Heart right ventricle (tissue), 16 donors: Measurements from ENCODE around the gene C19orf67. TPM values are rescaled to one million over a fixed set of nuclear protein-coding genes. Genes with fewer than 3 reads are reported as not detected.

Experiments
- ATAC-seq, 8 donors: fragments of 200-7000 bp; cut with Tn5 transposase; one replicate each; pipeline ENCODE4 v1.9.1; 2020; ENCODE audit warnings: mild to moderate bottlenecking in 8 of 8, moderate library complexity in 8 of 8, moderate number of reproducible peaks in 1 of 8
- DNase-seq, 2 donors: peaks; one replicate each; pipeline ENCODE4 v3.0.0-alpha.2; 2020
- H3K27ac ChIP-seq, 10 donors: fragments of 200-600 bp; sonication (generic) in 2 of 10; one replicate each; pipeline versions ENCODE4 v1.5.0 to v1.8.0; 2020 to 2022; ENCODE audit warnings: mild to moderate bottlenecking in 3 of 10
- H3K27me3 ChIP-seq, 7 donors: fragments of 200-600 bp; one replicate each; pipeline ENCODE4 v1.8.0; 2021 to 2022; ENCODE audit warnings: mild to moderate bottlenecking in 2 of 7
- H3K36me3 ChIP-seq, 9 donors: fragments of 200-600 bp; sonication (generic) in 1 of 9; one replicate each; pipeline versions ENCODE4 v1.5.0 to v1.8.0; 2020 to 2022; ENCODE audit warnings: mild to moderate bottlenecking in 2 of 9
- H3K4me1 ChIP-seq, 9 donors: fragments of 200-600 bp; sonication (generic) in 1 of 9; one replicate each; pipeline versions ENCODE4 v1.5.0 to v1.8.0; 2020 to 2022; ENCODE audit warnings: mild to moderate bottlenecking in 4 of 9
- H3K4me3 ChIP-seq, 10 donors: fragments of 200-600 bp; sonication (generic) in 2 of 10; one replicate each; pipeline versions ENCODE4 v1.5.0 to v1.8.0; 2020 to 2022; ENCODE audit warnings: mild to moderate bottlenecking in 7 of 10, moderate library complexity in 2 of 10
- H3K9me3 ChIP-seq, 11 donors: fragments of 200-600 bp in 10 of 11; sonication (generic) in 2 of 11; one replicate each; pipeline versions ENCODE4 v1.5.0 to v1.8.0; 2013 to 2022; ENCODE audit warnings: mild to moderate bottlenecking in 2 of 11, control low read depth in 1 of 11, moderate library complexity in 1 of 11
- WGBS, 2 donors: extraction: QIAGEN DNeasy Blood & Tissue Kit; methylation state at CpG; one replicate each; pipeline ENCODE4 v1.1.7; 2013; ENCODE audit warnings: inconsistent platforms in 1 of 2; 5-methylcytosine and 5-hydroxymethylcytosine counted together
- intact Hi-C, 10 donors: fragments of 100-400 bp; cut with DNase I; formaldehyde crosslinking; loops; one replicate each; pipeline versions ENCODE4 v1.11.1 to v1.14.2; 2022
- polyA plus RNA-seq, 2 donors: library from polyadenylated mRNA; stranded (reverse); fragments of 200-250 nt; gene quantifications; one replicate each; pipeline ENCODE4 v1.2.3, GENCODE V29; 2013
- total RNA-seq, 10 donors: library from RNA; stranded (reverse); fragmentation: NEBNext Ultra II Directional in 3 of 10; extraction: Animal tissue kit (Norgen Biotek cat#: 25700) in 3 of 10; gene quantifications; one replicate each; pipeline versions ENCODE4 v1.2.1 to v1.2.4, GENCODE V29; 2021 to 2023
- TF ChIP-seq, protein P1 (sequence below), 9 donors: fragments of 200-600 bp; sonication (generic) in 2 of 9; IDR thresholded peaks; one replicate each; pipeline versions ENCODE4 v1.5.0 to v1.8.0; 2021 to 2022; ENCODE audit warnings: antibody characterized with exemption in 9 of 9, mild to moderate bottlenecking in 5 of 9, moderate library complexity in 1 of 9
- donor health status: Arrhythmogenic right ventricular cardiomyopathy.
- donor health status: ischemic (EF 13 %, LVEDD 7.1; RV severe dilation, severe dysfunction).
- donor health status: healthy with polysubstance abuse.
- donor health status: DM: no; HTN: yes; CAD: no.
- donor health status: DM: no; HTN: no; CAD: no.
- donor health status: ischemic (EF 25% LVEDD 6.9; RV normal size, moderate dysfunction).
- donor health status: ischemic (EF 25% LVEDD 5.7; RV mildly dilated, moderate dysfunction).
- donor health status: healthy.
- donor health status: DM: yes; HTN: yes; CAD: no.
- donor health status: Ischemic cardiomyopathy.
- donor health status: ischemic (EF 35%, LVEDD 5.7; RV mildly dilated, moderate dysfunction).
- donor health status: nonischemic (EF 11% LVEDD 7.7; RV severe dilation, severe dysfunction).
- donor health status: DM: yes; HTN: yes; CAD: no.
- donor health status: PGD.
- donor health status: ischemic (EF 29% LVEDD 5.4; RV normal size, mild dysfunction).
- donor health status: nonischemic (EF 23%, LVEDD 6.1; RV moderate dilation, normal function).

C19orf67 gene
- total and polyA plus RNA-seq, 12 donors = not detected

GRCh38 chr19:14122924-14123323, 37.3 kb upstream of the C19orf67 start:
- Histone ChIP-seq H3K27ac (no peak overlapping the region), H3K4me3 (no peak overlapping the region), H3K36me3 (no peaks in the 10 kb centered on the region), H3K9me3 (no peaks in the 10 kb centered on the region), H3K27me3 (no peaks in the 10 kb centered on the region), H3K4me1 (peaks cover 8 to 38% (median 28%) of the 10 kb centered on the region in 9 donors)
- DNase-seq = no peak
- ATAC-seq = no peak
- WGBS, 2 donors = 96% methylated on average over 6 of the region's 6 CpGs
- TF ChIP-seq, protein P1, sequence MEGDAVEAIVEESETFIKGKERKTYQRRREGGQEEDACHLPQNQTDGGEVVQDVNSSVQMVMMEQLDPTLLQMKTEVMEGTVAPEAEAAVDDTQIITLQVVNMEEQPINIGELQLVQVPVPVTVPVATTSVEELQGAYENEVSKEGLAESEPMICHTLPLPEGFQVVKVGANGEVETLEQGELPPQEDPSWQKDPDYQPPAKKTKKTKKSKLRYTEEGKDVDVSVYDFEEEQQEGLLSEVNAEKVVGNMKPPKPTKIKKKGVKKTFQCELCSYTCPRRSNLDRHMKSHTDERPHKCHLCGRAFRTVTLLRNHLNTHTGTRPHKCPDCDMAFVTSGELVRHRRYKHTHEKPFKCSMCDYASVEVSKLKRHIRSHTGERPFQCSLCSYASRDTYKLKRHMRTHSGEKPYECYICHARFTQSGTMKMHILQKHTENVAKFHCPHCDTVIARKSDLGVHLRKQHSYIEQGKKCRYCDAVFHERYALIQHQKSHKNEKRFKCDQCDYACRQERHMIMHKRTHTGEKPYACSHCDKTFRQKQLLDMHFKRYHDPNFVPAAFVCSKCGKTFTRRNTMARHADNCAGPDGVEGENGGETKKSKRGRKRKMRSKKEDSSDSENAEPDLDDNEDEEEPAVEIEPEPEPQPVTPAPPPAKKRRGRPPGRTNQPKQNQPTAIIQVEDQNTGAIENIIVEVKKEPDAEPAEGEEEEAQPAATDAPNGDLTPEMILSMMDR (IDR thresholded peaks at IDR 0.05) = no peak
- intact Hi-C loops = no loop called here

GRCh38 chr19:14120497-14120780, 34.9 kb upstream of the C19orf67 start:
- Histone ChIP-seq H3K27ac (peak overlapping the region in 9 of 10 donors; percentile 96 to 100 (median 99)), H3K36me3 (no peaks in the 10 kb centered on the region), H3K9me3 (no peaks in the 10 kb centered on the region), H3K4me1 (peaks cover 20 to 39% (median 34%) of the 10 kb centered on the region in 9 donors), H3K27me3 (no peaks in the 10 kb centered on the region), H3K4me3 (no peak overlapping the region)
- TF ChIP-seq, protein P1 (IDR thresholded peaks at IDR 0.05) = no peak
- ATAC-seq (no peak), DNase-seq (no peak)
- intact Hi-C loops = no loop called here
- WGBS, 2 donors = 96 to 97% methylated on average over 7 of the region's 7 CpGs

- Histone ChIP-seq H3K4me3 (peak overlapping the region in 4 of 10 donors; percentile 59 to 74 (median 63)), H3K4me1 (peaks cover 22 to 45% (median 40%) of the 10 kb centered on the region in 9 donors), H3K27me3 (no peaks in the 10 kb centered on the region), H3K27ac (peak overlapping the region; percentile 86 to 100 (median 99)), H3K36me3 (no peaks in the 10 kb centered on the region), H3K9me3 (no peaks in the 10 kb centered on the region)
- 92 to 93% methylated on average over 7 of the region's 7 CpGs for WGBS, 2 donors
- ATAC-seq (no peak), DNase-seq (no peak)
- intact Hi-C loops = loop anchor here in 8 of 10 donors (5.0 kb wide), 2 partner anchors 38 to 43 kb away; no protein-coding TSS in a partner anchor
- TF ChIP-seq, protein P1 (IDR thresholded peaks at IDR 0.05) = no peak
Measured at GRCh38 chr19:14119644-14120496, 34.3 kb upstream of the C19orf67 start.

DNA sequence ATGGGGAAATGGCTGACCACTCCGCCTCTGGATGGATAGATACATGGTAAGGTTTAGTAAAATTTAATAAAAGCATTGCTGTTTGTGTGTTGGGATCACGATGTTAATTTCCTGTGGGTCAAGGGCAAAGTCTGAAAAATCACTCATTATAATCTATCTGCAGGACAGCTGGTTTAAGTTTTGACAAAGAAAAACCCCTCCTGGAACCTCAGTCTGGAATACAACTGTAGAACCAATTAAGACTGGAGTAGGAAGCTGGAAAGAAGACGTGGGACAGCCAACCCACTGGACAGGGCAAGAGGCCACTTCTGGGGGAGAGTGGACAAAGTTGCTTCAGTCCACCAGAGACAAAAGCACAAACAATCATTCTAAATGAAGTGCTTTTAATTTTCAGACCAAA, 33.6 kb upstream of the C19orf67 start:
- 29 to 42% methylated on average over 3 of the region's 3 CpGs for WGBS, 2 donors
- intact Hi-C loops = loop anchor here in 8 of 10 donors (5.0 kb wide), 2 partner anchors 37 to 42 kb away; no protein-coding TSS in a partner anchor

More for the DNA sequence above, 33.6 kb upstream of the C19orf67 start:
- Histone ChIP-seq H3K36me3 (no peaks in the 10 kb centered on the region), H3K27me3 (no peaks in the 10 kb centered on the region), H3K4me1 (peaks cover 26 to 52% (median 47%) of the 10 kb centered on the region in 9 donors), H3K27ac (peak overlapping the region; percentile 86 to 100 (median 99)), H3K4me3 (peak overlapping the region in 8 of 10 donors; percentile 36 to 95 (median 62)), H3K9me3 (no peaks in the 10 kb centered on the region)
- no peak for ATAC-seq
- DNase-seq = no peak
- TF ChIP-seq, protein P1 (IDR thresholded peaks at IDR 0.05) = no peak
